ENCODE measurements around the gene SPOCD1.

SPOCD1 gene

DNA sequence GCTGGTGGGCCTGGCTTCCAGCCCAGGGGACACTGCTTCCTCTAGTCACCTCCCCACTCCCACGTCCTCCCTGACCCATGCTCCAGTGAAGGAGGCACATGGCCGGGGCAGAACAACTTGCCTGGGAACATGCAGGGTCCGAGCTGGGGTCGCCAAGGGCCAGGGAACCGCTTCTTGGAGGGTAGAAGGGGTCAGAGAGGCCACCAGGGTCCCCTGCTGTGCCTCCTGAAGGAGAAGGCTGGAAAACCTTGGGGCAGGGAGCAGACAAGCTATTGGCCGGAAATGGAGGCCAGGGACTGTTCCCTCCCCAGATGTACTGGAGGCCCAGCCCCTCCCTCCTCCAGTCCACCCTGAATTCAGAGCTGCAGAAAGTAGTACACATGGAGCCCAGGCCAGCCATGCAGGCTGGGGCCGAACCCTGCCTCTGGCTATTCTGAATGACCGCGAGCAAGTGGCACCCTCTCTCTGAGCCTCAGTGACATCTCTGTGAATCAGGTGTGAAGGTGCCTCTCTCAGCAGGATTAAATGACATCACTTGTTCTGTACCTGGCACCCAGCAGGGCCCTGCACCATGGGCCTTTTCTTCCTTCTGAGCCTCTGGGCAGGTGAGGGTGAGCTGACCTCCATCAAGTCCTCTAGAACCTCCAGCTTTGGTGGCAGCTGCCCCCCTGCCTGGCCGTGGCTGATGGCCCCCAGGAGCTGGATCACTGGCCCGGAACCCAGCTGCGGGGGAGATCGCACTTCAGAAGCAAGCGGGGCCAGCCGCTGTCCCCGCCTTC is 15.7 kb downstream of the SPOCD1 start:
- DNase-seq (ENCODE audit: low read depth), result no peak

GRCh38 chr1:31799196-31799894 is 16.5 kb downstream of the SPOCD1 start:
- DNase-seq (ENCODE audit: low read depth), result no peak

GRCh38 chr1:31798433-31799195 is 17.2 kb downstream of the SPOCD1 start:
- peak; percentile 75 for DNase-seq (ENCODE audit: low read depth)

DNA sequence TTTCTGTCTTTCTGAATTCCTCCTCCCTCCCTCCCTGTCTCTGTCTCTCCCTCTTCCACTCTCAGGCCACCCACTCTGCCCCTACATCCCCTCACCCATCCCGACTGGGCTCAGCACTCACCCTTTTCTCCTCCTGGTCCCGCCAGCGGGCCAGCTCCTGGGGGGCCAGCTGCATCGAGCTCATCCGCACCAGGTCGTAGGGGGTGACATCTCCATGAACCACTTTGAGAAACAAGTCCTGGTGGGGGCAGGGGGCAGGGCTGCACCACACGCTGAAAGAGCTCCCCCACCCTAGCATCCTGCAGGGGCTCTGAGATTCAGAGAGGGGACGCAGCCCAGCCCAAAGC is 17.8 kb downstream of the SPOCD1 start:
- no peak for DNase-seq (ENCODE audit: low read depth)

GRCh38 chr1:31797216-31797615 is 18.6 kb downstream of the SPOCD1 start:
- DNase-seq (ENCODE audit: low read depth), result no peak

DNA sequence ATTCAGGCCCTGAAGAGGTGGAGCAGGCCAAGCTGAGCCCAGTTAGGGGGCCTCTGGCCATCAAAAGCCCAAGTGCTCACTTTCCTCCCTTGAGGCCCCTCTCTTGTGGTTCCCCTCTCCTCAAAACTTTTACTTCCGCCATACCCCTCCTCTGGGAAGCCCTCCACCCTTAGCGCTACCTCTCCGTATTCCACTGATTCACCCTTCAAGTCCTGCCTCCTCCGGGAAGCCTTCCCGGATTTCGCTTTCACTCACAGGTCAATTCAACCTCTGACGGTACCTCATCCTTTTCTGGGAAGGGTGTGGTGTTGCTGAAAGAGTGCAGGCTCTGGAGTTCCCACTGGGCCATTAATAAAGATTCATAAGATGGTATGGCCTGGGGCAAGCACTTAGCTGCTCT is 19.1 kb downstream of the SPOCD1 start:
- no peak for DNase-seq (ENCODE audit: low read depth)

DNA sequence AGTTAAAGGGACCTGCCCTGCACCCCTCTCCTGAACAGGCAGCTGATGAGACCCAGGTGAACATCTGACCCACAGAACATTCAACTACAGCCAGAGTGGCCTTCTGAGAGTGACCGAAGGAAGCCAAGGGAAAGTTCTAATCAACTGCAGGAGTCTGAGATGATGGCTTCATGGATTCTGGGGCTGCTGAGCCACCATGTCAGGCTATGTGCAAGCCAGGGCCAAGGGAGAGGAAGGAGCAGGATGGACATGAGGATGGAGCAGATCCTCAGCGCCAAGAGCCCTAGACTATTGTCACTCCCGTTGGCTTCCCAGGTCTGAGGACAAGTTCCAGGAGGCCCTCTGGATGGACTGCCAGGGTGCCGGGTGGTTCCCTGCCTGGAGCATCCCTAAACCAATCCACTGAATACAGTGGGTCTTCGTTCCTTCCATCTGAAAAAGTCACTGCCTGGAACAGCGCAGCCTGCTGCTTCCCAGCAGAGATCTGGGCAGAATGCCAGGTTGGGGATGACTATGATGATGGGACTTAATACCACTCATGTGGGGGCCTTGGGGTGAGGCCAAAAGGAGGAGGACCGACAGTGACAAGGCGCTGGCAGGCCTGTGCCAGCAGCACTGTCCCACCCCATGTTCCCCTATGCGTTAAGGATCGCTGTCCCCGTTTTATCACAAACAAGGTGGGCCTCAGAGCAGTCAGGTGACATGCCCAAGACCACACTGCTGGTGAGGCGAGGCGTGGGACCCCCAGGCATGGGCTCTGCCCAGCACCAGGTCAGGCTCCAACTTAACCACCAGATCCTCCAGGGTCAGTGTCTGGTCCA is 19.8 kb downstream of the SPOCD1 start:
- peak; percentile 58 for DNase-seq (ENCODE audit: low read depth)

DNA sequence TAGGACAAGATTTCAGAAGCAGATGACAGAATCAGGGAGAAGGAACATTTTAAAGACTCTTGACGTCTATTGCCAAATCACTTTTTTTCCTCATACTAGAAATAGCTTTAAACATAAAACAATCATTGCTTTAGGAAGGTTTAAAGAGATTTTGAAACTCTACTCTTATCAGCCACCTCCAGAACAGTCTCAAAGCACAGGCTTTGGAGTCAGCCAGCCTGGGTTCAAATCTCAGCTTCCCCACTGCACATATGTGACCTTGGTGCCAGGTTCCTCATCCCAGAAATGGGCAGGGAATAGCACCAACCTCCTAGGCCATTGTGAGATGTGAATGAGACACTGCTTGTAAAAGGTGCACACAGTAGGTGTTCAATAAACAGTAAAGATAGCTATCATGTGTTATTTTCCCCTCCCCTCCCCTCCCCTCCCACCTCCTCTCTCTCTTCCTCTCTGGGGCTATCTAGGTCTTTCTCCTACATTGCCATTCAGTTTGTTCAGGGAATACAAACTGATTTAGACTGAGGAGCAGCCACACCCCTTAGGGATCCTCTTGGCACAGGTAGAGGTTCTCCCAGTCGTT is 20.6 kb downstream of the SPOCD1 start:
- DNase-seq (ENCODE audit: low read depth), result no peak

DNA sequence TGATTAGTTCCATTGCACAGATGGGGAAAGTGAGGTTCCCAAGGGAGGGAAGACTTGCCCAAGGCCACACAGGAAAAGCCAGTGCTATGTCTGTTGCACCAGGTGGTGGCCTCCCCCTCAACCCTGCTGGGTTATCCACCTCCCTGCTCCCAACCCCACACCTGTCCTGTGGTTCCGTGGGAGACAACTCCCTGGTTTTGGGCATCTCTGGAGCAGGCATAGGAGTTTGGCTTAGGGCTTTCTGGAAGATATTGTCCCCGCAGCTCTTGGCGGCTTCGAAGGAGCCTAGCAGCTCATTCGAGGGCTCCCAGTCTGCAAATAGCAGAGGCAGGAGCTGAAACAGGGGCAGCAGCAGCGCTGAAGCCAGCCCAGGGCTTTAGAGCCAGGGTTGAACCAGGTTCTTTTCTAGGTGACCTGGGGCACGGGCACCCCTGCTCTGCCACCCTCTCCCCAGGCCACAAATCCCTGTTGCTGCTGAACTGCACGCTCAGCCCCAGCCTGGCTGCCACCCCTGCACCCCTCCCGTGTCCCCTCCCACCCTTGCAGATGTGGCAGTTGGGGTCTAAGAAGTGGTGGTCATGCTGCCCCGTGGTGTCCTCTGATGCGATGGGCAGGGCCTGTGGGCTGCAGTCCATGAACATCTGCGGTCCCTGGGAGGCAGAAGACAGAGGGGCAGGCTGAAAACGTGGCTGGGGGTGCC is 22.1 kb downstream of the SPOCD1 start:
- DNase-seq (ENCODE audit: low read depth), result no peak

GRCh38 chr1:31793086-31793485 is 22.7 kb downstream of the SPOCD1 start:
- DNase-seq (ENCODE audit: low read depth), result no peak

- DNase-seq (ENCODE audit: low read depth), result no peak
Observed at GRCh38 chr1:31792541-31792940, 23.3 kb downstream of the SPOCD1 start.

GRCh38 chr1:31792116-31792515 is 23.7 kb downstream of the SPOCD1 start:
- DNase-seq (ENCODE audit: low read depth), result no peak

- no peak for DNase-seq (ENCODE audit: low read depth)
Observed at GRCh38 chr1:31791131-31791858, 24.5 kb downstream of the SPOCD1 start.

- no peak for DNase-seq (ENCODE audit: low read depth)
Observed at GRCh38 chr1:31790641-31791091, 25.2 kb downstream of the SPOCD1 start.

DNA sequence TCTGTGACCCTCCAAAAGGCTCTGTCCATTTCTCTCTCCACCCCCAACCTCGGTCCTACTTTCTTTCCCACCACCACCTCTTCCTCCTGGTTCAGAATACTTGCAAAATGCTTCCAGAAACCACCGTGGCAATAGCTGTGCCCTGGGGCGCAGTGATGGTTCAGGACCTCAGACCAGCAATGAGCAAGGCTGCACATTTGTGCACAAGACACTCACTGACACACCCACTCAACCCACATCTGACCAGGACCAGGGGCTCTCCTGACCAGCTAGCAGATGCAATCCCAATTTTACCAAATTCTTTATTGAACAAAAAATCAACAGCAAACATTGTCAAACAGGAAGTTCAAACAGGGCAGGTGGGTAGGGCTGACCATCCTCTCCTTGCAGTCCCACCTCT is 25.7 kb downstream of the SPOCD1 start:
- DNase-seq (ENCODE audit: low read depth), result no peak

GRCh38 chr1:31789259-31790065 is 26.4 kb downstream of the SPOCD1 start:
- DNase-seq (ENCODE audit: low read depth), result peak; percentile 88

DNA sequence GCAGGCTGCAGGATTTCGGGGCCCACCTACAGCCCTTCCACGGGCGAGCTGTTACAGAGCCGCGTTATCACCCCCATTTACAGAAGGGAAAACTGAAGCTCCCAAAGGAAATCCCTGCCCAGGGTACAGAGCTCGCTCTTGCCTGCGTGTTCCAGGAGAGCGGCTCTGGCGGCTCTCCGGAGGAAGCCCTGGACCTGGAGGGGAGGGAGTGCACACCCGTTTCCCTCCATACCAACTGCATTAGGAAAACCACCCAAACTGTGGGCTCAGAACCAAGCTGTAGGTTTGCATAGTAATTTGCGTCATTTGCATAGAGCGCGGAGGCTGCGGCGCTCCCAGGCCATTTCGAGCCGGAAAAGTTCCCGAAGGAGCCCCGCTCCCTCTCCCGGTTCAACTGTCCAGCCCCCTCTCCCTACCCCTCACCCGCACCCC is 27.0 kb downstream of the SPOCD1 start:
- DNase-seq (ENCODE audit: low read depth), result peak; percentile 83

DNA sequence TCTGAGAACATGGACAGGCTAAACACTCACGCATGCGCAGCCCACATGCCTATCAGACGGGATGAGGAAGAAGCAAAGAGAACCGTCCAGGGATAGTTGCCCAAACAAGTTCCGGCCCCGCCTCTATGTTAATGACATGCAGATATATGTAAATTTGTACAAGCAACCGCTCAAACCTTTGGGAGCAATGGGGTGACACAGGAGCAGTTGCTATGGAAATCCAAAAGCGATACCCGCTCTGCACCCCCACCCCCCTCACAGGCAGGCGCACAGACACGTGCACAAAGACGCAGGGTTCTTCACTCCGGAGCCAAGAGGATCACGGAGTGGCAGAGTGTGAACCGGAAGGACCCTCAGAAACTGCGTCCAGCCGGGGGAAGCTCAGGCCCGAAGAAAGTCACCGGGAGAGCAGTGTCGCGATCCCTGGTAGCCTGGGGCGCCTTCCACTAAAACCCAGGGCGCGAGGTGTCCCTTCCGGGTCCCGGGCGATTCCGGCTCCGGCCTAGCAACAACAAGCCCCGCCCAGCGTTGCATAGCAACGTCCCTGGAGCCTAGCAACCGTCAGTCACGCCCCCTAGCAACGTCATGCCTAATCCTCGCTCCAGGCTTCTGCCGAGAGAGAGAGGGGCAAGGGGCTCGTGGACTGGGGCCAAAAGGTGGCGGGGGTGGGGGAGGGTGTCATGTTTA is 27.5 kb downstream of the SPOCD1 start:
- peak; percentile 89 for DNase-seq (ENCODE audit: low read depth)

GRCh38 chr1:31787786-31788137 is 28.1 kb downstream of the SPOCD1 start:
- DNase-seq (ENCODE audit: low read depth), result no peak
